NB4 (cell line): Measurements from ENCODE around the gene CA10.

Source experiments
- CTCF ChIP-seq: IDR thresholded peaks from one replicate; pipeline ENCODE4 v1.5.1; 2012; ENCODE audit warnings: low read depth, low read length
- MAX ChIP-seq: IDR thresholded peaks from 2 replicates; pipeline ENCODE4 v1.6.1; 2011; ENCODE audit warnings: low read depth, low read length
- MYC ChIP-seq: IDR thresholded peaks from 2 replicates; pipeline ENCODE4 v1.6.1; 2011; ENCODE audit warnings: low read depth, low read length
- POLR2A ChIP-seq: IDR thresholded peaks from 2 replicates; pipeline ENCODE4 v1.6.1; 2011; ENCODE audit warnings: mild to moderate bottlenecking; ENCODE audit not compliant: insufficient read length; ENCODE audit errors: extremely low read depth

DNA sequence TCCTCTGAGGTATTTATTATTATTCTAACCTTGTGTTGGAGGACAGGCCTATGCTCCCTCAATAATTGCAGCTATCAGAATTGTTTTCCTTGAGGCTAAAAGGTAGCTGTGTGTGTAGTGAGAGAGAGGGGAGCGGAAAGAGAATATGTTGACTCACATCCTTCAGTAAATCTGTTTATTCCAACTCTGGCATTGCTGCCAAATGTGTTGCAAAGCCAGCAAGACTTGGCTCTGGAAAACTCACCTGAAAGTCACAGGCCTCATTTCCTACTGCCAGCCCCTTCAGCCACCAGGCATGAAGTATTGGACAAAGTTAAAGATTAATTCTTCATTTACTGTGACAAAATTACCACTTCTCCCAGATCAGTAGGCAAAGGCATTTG is 9.6 kb downstream of the CA10 start:
- TF ChIP-seq CTCF (no peak), MAX (no peak), POLR2A (no peak), MYC (no peak)
